NB4 (cell line): ENCODE results near the gene UPP2.

ENCODE experiments used
- DNase-seq: peaks from one replicate; pipeline ENCODE4 v3.0.0; 2010; ENCODE audit warnings: low read depth
- H3K4me3 ChIP-seq: one replicate; pipeline ENCODE4 v1.5.1; 2011; ENCODE audit warnings: mild to moderate bottlenecking, low read depth, low read length, moderate library complexity
- MYC ChIP-seq: IDR thresholded peaks from 2 replicates; pipeline ENCODE4 v1.6.1; 2011; ENCODE audit warnings: low read depth, low read length
- POLR2A ChIP-seq: IDR thresholded peaks from 2 replicates; pipeline ENCODE4 v1.6.1; 2011; ENCODE audit warnings: mild to moderate bottlenecking; ENCODE audit not compliant: insufficient read length; ENCODE audit errors: extremely low read depth
- TF ChIP-seq, protein P1 (sequence below): IDR thresholded peaks from 2 replicates; pipeline ENCODE4 v1.6.1; 2011; ENCODE audit warnings: low read depth, low read length
- TF ChIP-seq, protein P2 (sequence below): IDR thresholded peaks from one replicate; pipeline ENCODE4 v1.5.1; 2012; ENCODE audit warnings: low read depth, low read length

Gene UPP2

DNA sequence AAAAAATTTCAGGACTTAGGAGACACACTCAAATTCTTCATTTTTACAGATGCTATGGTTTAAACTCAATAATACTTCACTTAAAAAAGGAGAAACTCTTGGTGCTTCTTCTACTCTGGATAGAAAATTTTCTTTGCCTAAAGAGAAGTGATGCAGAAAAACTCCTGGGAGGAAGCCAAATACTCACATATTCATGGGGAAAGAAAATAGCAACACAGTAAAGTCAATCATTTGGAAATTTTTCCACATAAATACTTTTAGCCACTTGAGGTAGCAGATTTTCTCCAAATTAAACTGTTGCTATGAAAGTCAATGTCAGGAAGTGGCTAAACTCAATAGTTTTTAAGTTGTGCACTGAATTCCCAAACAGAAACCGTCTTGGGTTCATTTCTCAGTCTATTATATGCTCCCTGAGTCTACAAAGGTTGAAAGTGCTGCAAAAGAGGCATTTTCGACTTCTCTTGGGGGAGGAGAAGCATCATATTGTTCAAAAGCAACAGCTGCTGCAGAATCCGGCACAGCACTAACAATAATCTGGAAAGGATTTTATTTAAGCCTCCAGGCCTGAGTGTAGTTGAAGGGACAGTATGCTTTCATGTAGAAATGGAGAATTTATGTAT, 81.1 kb downstream of the UPP2 start:
- no peak for DNase-seq
- TF ChIP-seq, protein P1, sequence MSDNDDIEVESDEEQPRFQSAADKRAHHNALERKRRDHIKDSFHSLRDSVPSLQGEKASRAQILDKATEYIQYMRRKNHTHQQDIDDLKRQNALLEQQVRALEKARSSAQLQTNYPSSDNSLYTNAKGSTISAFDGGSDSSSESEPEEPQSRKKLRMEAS, result no peak
- TF ChIP-seq MYC (no peak), POLR2A (no peak)
- TF ChIP-seq, protein P2, sequence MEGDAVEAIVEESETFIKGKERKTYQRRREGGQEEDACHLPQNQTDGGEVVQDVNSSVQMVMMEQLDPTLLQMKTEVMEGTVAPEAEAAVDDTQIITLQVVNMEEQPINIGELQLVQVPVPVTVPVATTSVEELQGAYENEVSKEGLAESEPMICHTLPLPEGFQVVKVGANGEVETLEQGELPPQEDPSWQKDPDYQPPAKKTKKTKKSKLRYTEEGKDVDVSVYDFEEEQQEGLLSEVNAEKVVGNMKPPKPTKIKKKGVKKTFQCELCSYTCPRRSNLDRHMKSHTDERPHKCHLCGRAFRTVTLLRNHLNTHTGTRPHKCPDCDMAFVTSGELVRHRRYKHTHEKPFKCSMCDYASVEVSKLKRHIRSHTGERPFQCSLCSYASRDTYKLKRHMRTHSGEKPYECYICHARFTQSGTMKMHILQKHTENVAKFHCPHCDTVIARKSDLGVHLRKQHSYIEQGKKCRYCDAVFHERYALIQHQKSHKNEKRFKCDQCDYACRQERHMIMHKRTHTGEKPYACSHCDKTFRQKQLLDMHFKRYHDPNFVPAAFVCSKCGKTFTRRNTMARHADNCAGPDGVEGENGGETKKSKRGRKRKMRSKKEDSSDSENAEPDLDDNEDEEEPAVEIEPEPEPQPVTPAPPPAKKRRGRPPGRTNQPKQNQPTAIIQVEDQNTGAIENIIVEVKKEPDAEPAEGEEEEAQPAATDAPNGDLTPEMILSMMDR, result no peak
- no peak overlapping the region for H3K4me3 ChIP-seq

DNA sequence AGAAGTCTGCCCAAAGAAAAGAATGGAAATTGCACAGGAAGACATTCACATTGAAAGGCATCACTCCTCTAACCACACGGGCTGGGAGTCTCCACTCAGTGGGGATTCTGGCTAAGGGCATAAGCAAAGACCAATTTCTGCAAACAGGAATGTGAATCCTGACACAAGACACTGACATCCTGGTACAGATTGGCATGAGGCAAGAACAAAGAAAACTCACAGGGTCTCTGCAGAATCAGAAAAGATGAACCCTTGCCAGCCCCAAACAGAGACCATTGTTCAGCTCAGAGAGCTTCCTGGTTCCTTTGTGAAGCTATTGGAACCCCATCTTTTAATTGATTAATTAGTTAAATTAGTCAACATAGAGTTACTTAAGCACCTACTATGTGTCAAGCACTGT, 82.3 kb downstream of the UPP2 start:
- no peak for TF ChIP-seq POLR2A
- TF ChIP-seq MYC, result no peak
- TF ChIP-seq, protein P2, result no peak
- TF ChIP-seq, protein P1, result no peak
- no peak for DNase-seq
- H3K4me3 ChIP-seq, result no peak overlapping the region

DNA sequence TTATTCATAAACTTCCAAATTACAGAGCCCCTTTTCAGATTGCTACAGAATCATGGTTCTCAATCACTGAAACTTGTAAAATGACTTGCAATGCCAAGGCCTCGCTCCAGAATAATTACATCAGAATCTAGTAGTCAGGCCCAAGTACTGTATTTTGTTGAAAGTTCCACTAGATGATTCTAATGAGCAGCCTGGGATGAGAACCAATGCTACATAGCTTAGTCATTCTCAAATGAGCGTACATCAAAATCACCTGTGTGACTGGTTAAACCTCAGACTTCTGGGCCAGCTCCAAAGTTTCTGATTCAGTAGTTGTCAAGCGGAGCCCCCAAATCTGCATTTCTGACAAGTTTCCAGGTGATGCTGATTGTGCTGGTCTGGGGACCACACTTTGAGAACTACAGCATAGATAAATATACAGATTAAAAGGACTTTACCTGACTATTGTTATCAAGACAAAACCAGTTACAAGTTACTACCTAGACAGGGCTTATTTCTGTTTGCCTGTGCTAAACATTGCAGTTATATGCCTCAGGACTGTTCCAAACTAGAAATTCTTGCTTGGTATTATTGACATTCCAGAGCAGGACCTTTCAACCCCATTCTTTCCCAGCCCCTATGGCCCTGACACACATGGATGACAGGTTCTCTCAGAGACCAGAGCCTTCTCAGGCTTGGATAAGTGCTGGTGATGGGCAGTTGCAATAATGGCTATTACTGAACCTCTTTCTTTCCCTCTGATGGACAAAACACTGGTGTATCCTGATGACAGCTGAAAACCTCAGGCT, 83.1 kb downstream of the UPP2 start:
- TF ChIP-seq MYC, result no peak
- TF ChIP-seq POLR2A, result no peak
- TF ChIP-seq, protein P2, result no peak
- TF ChIP-seq, protein P1, result no peak
- DNase-seq, result no peak
- H3K4me3 ChIP-seq, result no peak overlapping the region
